Measurements from ENCODE around the gene NHS. TPM values are rescaled to one million over a fixed set of nuclear protein-coding genes. Genes with fewer than 3 reads are reported as not detected.

NHS gene
- 1 to 10 TPM in 1 of 2 donors, under 1 TPM in 1; 0.33 to 1.4 TPM for total RNA-seq

DNA sequence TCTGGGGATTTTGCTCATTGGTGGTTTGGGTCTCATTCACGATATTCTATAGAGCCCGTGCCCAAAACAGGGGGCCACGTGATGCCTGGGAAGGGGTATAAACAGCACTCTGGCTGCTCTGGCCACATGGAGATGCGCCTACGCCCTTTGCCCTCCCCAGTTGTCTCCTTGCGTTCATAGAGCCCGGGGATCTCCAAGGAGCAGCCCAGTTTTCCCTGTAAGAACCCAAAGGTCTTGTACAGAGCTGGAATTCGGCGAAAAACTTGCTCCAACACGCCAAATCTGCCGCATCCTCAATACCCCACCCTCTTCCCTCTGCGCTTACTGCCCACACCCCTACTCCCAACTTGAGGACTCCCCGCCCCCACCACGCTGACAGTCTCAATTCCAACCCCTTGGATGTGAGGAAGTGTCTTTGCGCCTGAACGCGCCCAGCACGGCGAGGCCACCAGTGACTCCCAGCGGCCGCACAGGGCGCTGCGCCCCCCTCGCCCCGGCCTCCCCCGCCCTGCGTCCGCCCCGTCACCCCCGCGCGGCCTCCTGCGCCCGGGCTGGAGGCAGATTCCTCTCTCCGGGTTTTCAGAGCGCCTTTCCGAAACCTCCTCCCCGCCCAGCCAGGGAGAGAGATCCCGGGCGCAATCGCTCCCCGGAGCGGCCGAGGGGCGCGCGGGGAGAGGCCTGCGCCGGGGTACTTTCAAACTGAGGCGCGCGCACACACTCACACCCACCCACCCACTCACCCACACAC lies at the start of gene NHS:
Gene NHS, plus strand, starts transcription at position 582 of the 748 bp plus-strand sequence. CDS start 558 bp downstream, outside the sequence.

DNA sequence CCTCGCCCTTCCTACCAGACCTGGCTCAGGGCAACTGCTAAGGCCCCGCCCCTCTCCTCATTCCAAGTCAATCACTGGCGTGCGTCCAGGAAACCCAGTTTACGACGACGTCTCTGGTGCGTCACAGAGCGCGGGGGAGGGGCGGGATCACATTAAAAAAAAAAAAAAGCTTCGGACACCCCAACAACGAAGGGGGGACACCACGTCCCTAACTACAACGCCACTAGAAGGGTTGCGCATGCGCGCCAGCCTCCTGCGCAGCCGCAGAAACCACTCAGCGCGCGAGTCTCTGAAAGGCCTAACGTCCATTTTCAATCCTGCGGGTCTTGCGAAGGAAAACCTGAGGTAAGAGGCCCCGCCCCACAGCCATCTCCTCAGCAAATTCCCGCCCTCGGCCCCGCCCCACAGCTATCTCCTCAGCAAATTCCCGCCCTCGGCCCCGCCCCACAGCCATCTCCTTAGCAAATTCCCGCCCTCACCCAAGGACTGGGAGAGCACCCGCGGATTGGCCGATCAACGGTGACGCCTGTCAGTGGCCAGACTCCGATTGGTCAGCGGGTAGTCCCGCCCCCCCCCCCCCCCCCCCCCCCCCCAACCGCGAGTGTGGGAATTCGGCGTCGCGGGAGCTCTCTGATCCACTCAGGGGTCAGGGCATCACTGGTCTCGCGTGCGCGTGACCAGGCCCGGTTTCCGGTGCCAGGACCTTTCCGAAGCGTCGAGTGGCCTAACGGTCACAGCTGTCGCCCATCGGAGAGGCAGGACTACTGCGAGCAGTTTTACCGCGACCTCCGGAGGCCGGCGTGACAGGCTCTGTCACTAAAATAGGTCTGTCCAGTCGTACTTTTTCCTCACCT lies 362.1 kb downstream of the NHS start, which contains the start of gene SCML1:
Gene SCML1, plus strand, starts transcription at position 638 of the 854 bp plus-strand sequence. CDS start 6,694 bp downstream, outside the sequence.

Small RNA genes within 50 kb of the gene (small RNA-seq; reads per million reads assigned to genes)
- gene MIR4768 = 0 reads per million in 2 donors
- gene RF01210 = 0 to 0.04 reads per million in 2 donors

Measured in melanocyte of skin (primary cell).